HepG2 (cell line): ENCODE data around the gene NARF. TPM values are rescaled to one million over a fixed set of nuclear protein-coding genes. Genes with fewer than 3 reads are reported as not detected.

Experiments used
- ARID3A ChIP-seq: IDR thresholded peaks from 2 replicates; pipeline ENCODE4 v1.6.1; 2012; ENCODE audit warnings: low read depth, low read length, improper control_type of control experiment
- CC2D1A ChIP-seq: sonication (generic); formaldehyde crosslinking; IDR thresholded peaks from 2 replicates; pipeline ENCODE4 v1.8.1; 2023; ENCODE audit warnings: mild to moderate bottlenecking, missing genetic modification reagents
- FOSL1 ChIP-seq: sonication (generic); formaldehyde crosslinking; IDR thresholded peaks from 2 replicates; pipeline ENCODE4 v1.9.0; 2021; ENCODE audit warnings: missing genetic modification reagents, borderline replicate concordance
- HMGXB4 ChIP-seq, 2 experiments: sonication (generic) in 1 of 2; formaldehyde crosslinking in 1 of 2; IDR thresholded peaks; 2 replicates each; pipeline versions ENCODE4 v1.4.0 to v1.6.1; 2018 to 2020; ENCODE audit warnings: missing genetic modification reagents in 2 of 2, borderline replicate concordance in 1 of 2, low read depth in 1 of 2, mild to moderate bottlenecking in 1 of 2, missing biosample characterization in 1 of 2
- MTA1 ChIP-seq: sonication (generic); formaldehyde crosslinking; IDR thresholded peaks from 2 replicates; pipeline ENCODE4 v1.4.0; 2020; ENCODE audit warnings: missing genetic modification reagents, mild to moderate bottlenecking, borderline replicate concordance
- NFRKB ChIP-seq: fragments of 450-650 bp; IDR thresholded peaks from 2 replicates; pipeline ENCODE4 v1.6.1; 2017
- SSRP1 ChIP-seq: IDR thresholded peaks from 2 replicates; pipeline ENCODE4 v1.6.1; 2016; ENCODE audit warnings: control low read depth
- TBP ChIP-seq: sonication (generic); formaldehyde crosslinking; IDR thresholded peaks from 2 replicates; pipeline ENCODE4 v1.5.0; 2020; ENCODE audit warnings: missing genetic modification reagents
- TFDP2 ChIP-seq: sonication (generic); formaldehyde crosslinking; IDR thresholded peaks from 2 replicates; pipeline ENCODE4 v1.4.0; 2020; ENCODE audit warnings: missing genetic modification reagents
- ZNF609 ChIP-seq: sonication (generic); formaldehyde crosslinking; IDR thresholded peaks from 2 replicates; pipeline ENCODE4 v1.4.0; 2020; ENCODE audit warnings: mild to moderate bottlenecking, missing genetic modification reagents, borderline replicate concordance
- ZNF672 ChIP-seq: sonication (generic); formaldehyde crosslinking; IDR thresholded peaks from 2 replicates; pipeline ENCODE4 v1.8.1; 2022; ENCODE audit warnings: missing genetic modification reagents
- ZNF691 ChIP-seq: sonication (generic); formaldehyde crosslinking; IDR thresholded peaks from 2 replicates; pipeline ENCODE4 v1.4.0; 2020; ENCODE audit warnings: missing genetic modification reagents, low read depth, mild to moderate bottlenecking, borderline replicate concordance
- polyA plus RNA-seq, 8 experiments: library from polyadenylated mRNA; depleted of rRNA in 3 of 8; stranded (reverse) in 7 of 8; unstranded in 1 of 8; fragments of >200 nt; fragmentation: Illumina TruSeq in 4 of 8; extraction: Trizol in 4 of 8; gene quantifications; 2 replicates each; pipeline versions ENCODE4 v1.2.1 to v1.2.3, GENCODE V29; 2011 to 2016; ENCODE audit warnings: low read depth in 4 of 8, missing spikeins in 1 of 8, mixed read lengths in 1 of 8; ENCODE audit not compliant: insufficient read depth in 1 of 8
- total RNA-seq, 5 experiments: library from RNA; depleted of rRNA; stranded (reverse); fragments of >200 nt; fragmentation: Illumina TruSeq; extraction: Trizol; gene quantifications; 2 replicates each; pipeline ENCODE4 v1.2.3, GENCODE V29; 2016; ENCODE audit warnings: low read depth in 1 of 5

NARF gene
- total and polyA plus RNA-seq, 2 of the 13 experiments (the other 11 are each of a cell fraction or from before 2014, with no cell fraction given), result 61.1 to 144 TPM

- TF ChIP-seq ZNF609 (CRISPR knock-in tag) (peak; percentile 61; the same call in 1 of the 2 replicates), TFDP2 (CRISPR knock-in tag) (peak; percentile 60), FOSL1 (CRISPR knock-in tag) (no peak), HMGXB4 (CRISPR knock-in tag; IDR thresholded peaks at IDR 0.05; ENCODE audit: borderline replicate concordance in 1 of 2, low read depth in 1 of 2) (peak; percentile 100), NFRKB (no peak), ARID3A (peak; percentile 83), TBP (no peak), ZNF672 (CRISPR knock-in tag) (no peak), ZNF691 (peak; percentile 95), CC2D1A (CRISPR knock-in tag) (0 out of 2 replicates have a peak, but pooled peaks have one; percentile 2), MTA1 (peak; percentile 94), SSRP1 (CRISPR knock-in tag) (peak; percentile 100)
These were observed 35.9 kb downstream of the NARF start (continued) for GRCh38 chr17:82494236-82495055.
